Sigmoid colon (tissue), 7 donors: ENCODE results near the gene AHCY. TPM values are rescaled to one million over a fixed set of nuclear protein-coding genes. Genes with fewer than 3 reads are reported as not detected.
"Not testable (repeated sequence)": the region's sequence is repeated elsewhere in the genome, so short reads cannot be mapped to it uniquely, and the experiment has no call there.

ENCODE experiments used
- DNase-seq: peaks from one replicate; pipeline ENCODE4 v3.0.0-alpha.2; 2019
- H3K27ac ChIP-seq, 4 donors: fragments of 200-600 bp; sonication (generic); one replicate each; pipeline ENCODE4 v1.5.1; 2016 to 2019; ENCODE audit warnings: mild to moderate bottlenecking in 1 of 4
- H3K27me3 ChIP-seq, 3 donors: fragments of 200-600 bp; sonication (generic); one replicate each; pipeline ENCODE4 v1.5.1; 2019; ENCODE audit warnings: mild to moderate bottlenecking in 1 of 3
- H3K36me3 ChIP-seq, 4 donors: fragments of 200-600 bp; sonication (generic); one replicate each; pipeline ENCODE4 v1.5.1; 2016 to 2019
- H3K4me1 ChIP-seq, 4 donors: fragments of 200-600 bp; sonication (generic); one replicate each; pipeline ENCODE4 v1.5.1; 2017 to 2019
- H3K4me3 ChIP-seq, 4 donors: fragments of 200-600 bp; sonication (generic); one replicate each; pipeline ENCODE4 v1.5.1; 2017 to 2019; ENCODE audit warnings: mild to moderate bottlenecking in 2 of 4, moderate library complexity in 1 of 4
- H3K9me3 ChIP-seq, 4 donors: fragments of 200-600 bp in 3 of 4; sonication (generic) in 3 of 4; one replicate each; pipeline versions ENCODE4 v1.5.1 to v1.6.1; 2013 to 2019
- EP300 ChIP-seq, 4 donors: sonication (generic); formaldehyde crosslinking; IDR thresholded peaks; one replicate each; pipeline ENCODE4 v1.6.1; 2017; ENCODE audit warnings: antibody characterized with exemption in 4 of 4
- POLR2A ChIP-seq, 2 donors: fragments of 450-650 bp; IDR thresholded peaks; one replicate each; pipeline ENCODE4 v1.6.1; 2016; ENCODE audit warnings: antibody characterized with exemption in 2 of 2, mild to moderate bottlenecking in 2 of 2, moderate library complexity in 2 of 2
- POLR2AphosphoS5 ChIP-seq, 4 donors: sonication (generic); formaldehyde crosslinking; IDR thresholded peaks; one replicate each; pipeline ENCODE4 v1.6.1; 2017; ENCODE audit warnings: antibody characterized with exemption in 4 of 4
- WGBS, 2 donors: extraction: QIAGEN DNeasy Blood & Tissue Kit; methylation state at CpG; one replicate each; pipeline ENCODE4 v1.1.7; 2013; 5-methylcytosine and 5-hydroxymethylcytosine counted together
- intact Hi-C: fragments of 100-400 bp; cut with DNase I; formaldehyde crosslinking; loops from one replicate; pipeline ENCODE4 v1.15.1; 2023
- polyA plus RNA-seq, 3 donors: library from polyadenylated mRNA; stranded (reverse); fragments of 200-250 nt; gene quantifications; one replicate each; pipeline ENCODE4 v1.2.3, GENCODE V29; 2013
- total RNA-seq, 4 donors: library from RNA; depleted of rRNA; stranded (reverse); fragments of >200 nt; gene quantifications; one replicate each; pipeline ENCODE4 v1.1.0, GENCODE V29; 2016
- TF ChIP-seq, protein P1 (sequence below), 4 experiments: fragments of 450-650 bp in 3 of 4; fragments of 200-600 bp in 1 of 4; IDR thresholded peaks; one replicate each; pipeline ENCODE4 v1.5.1; 2016 to 2019; ENCODE audit warnings: antibody characterized with exemption in 4 of 4, mild to moderate bottlenecking in 3 of 4, moderate library complexity in 2 of 4
- donor health status: healthy with polysubstance abuse.
- donor health status: Bipolar disorder and iron deficiency.
- donor health status: healthy.

The AHCY gene
- total and polyA plus RNA-seq, 7 donors: 74.5 to 106 (median 79.6) TPM

DNA sequence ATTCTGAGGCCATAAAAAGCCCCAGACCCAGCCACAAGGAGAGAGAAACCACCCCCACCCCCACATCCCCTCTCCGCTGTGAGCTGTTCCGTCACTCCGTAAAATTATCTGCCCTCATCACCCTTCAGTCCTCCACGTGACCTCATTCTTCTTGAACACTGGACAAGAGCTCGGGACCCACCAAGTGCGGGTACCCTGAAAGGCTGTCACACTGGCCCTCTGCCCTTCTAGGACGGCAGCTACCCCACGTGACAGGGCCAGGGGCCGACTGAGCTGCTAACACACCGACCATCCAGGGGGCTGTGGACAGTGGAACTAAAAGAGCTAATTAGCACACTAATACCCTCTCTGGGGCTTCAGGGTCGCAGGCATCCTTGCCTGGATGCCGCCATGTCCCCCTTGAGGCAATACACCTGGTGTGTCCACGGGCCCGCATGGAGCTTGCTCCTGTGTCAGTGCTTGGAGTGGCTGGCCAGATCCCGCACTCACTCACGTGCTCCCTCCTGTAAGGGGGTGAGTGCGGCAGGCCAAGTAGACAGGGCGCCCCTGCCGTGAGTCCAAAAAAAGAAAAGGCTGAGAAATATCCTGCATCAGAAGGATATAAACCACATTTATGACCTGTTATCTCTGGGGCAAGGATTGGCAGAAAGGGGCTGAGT, 29.2 kb upstream of the AHCY start:
- no peaks in the 10 kb centered on the region for H3K36me3 ChIP-seq
- no peak for DNase-seq
- intact Hi-C loops: no loop called here
- no peaks in the 10 kb centered on the region for H3K27me3 ChIP-seq
- no peaks in the 10 kb centered on the region for H3K9me3 ChIP-seq
- TF ChIP-seq POLR2AphosphoS5 (IDR thresholded peaks at IDR 0.05) (no peak), EP300 (IDR thresholded peaks at IDR 0.05) (no peak), POLR2A (IDR thresholded peaks at IDR 0.05) (no peak)
- TF ChIP-seq, protein P1, sequence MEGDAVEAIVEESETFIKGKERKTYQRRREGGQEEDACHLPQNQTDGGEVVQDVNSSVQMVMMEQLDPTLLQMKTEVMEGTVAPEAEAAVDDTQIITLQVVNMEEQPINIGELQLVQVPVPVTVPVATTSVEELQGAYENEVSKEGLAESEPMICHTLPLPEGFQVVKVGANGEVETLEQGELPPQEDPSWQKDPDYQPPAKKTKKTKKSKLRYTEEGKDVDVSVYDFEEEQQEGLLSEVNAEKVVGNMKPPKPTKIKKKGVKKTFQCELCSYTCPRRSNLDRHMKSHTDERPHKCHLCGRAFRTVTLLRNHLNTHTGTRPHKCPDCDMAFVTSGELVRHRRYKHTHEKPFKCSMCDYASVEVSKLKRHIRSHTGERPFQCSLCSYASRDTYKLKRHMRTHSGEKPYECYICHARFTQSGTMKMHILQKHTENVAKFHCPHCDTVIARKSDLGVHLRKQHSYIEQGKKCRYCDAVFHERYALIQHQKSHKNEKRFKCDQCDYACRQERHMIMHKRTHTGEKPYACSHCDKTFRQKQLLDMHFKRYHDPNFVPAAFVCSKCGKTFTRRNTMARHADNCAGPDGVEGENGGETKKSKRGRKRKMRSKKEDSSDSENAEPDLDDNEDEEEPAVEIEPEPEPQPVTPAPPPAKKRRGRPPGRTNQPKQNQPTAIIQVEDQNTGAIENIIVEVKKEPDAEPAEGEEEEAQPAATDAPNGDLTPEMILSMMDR (IDR thresholded peaks at IDR 0.05): no peak
- H3K4me1 ChIP-seq: no peaks in the 10 kb centered on the region
- H3K27ac ChIP-seq: no peak overlapping the region
- no peak overlapping the region for H3K4me3 ChIP-seq
- WGBS, 2 donors: 90 to 91% methylated on average over 19 of the region's 19 CpGs

DNA sequence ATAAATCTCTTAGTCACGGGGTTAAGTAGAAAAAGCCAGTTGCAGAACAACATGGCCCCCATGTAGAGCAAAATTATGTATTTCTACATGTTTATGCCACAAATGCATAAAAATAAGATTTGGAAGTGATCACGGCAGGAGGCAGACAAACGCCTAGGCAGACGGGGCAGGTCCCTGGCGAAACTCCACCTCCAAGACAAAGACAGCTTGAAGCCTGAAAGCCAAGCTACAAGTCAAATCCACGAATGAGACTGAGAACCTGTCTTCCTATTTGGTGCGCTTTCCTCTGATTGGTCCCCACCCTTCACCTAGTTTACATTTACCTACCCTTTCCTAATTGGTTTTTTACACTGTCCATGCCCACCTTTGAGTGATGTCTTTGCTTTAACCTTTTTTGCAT, 28.7 kb upstream of the AHCY start:
- no peaks in the 10 kb centered on the region for H3K27me3 ChIP-seq
- no peak overlapping the region for H3K27ac ChIP-seq
- H3K9me3 ChIP-seq: no peaks in the 10 kb centered on the region
- WGBS, 2 donors: 90 to 92% methylated on average over 7 of the region's 7 CpGs
- intact Hi-C loops: no loop called here
- H3K36me3 ChIP-seq: no peaks in the 10 kb centered on the region
- DNase-seq: no peak
- no peaks in the 10 kb centered on the region for H3K4me1 ChIP-seq
- no peak for TF ChIP-seq POLR2AphosphoS5 (IDR thresholded peaks at IDR 0.05)
- TF ChIP-seq POLR2A (IDR thresholded peaks at IDR 0.05): no peak
- TF ChIP-seq, protein P1 (IDR thresholded peaks at IDR 0.05): no peak
- TF ChIP-seq EP300 (IDR thresholded peaks at IDR 0.05): no peak
- H3K4me3 ChIP-seq: no peak overlapping the region

DNA sequence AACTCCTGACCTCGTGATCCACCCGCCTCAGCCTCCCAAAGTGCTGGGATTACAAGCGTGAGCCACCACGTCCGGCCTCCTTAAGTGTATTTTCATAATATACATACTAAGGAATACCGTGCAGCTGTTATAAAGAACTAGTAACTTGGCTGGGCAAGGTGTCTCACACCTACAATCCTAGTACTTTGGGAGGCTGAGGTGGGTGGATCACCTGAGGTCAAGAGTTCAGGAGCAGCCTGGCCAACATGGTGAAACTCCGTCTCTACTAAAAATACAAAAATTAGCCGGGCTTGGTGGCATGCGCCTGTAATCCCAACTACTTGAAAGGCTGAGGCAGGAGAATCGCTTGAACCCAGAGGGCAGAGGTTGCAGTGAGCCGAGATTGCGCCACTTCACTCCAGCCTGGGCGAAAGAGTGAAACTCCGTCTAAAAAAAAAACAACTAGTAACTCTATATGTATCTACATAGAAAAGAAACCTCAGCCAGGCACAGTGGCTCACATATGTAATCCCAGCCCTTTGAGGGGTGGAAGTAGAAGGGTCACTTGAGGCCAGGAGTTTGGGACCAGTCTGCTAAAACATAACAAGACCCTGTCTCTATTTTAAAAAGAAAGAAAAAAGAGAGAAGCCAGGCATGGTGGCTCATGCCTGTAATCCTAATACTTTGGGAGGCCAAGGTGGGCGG, 27.8 kb upstream of the AHCY start:
- H3K4me1 ChIP-seq, H3K4me3 ChIP-seq, DNase-seq, H3K9me3 ChIP-seq, H3K27ac ChIP-seq, H3K27me3 ChIP-seq, intact Hi-C loops, H3K36me3 ChIP-seq: not testable (repeated sequence)
- 95 to 96% methylated on average over 15 of the region's 15 CpGs for WGBS, 2 donors

DNA sequence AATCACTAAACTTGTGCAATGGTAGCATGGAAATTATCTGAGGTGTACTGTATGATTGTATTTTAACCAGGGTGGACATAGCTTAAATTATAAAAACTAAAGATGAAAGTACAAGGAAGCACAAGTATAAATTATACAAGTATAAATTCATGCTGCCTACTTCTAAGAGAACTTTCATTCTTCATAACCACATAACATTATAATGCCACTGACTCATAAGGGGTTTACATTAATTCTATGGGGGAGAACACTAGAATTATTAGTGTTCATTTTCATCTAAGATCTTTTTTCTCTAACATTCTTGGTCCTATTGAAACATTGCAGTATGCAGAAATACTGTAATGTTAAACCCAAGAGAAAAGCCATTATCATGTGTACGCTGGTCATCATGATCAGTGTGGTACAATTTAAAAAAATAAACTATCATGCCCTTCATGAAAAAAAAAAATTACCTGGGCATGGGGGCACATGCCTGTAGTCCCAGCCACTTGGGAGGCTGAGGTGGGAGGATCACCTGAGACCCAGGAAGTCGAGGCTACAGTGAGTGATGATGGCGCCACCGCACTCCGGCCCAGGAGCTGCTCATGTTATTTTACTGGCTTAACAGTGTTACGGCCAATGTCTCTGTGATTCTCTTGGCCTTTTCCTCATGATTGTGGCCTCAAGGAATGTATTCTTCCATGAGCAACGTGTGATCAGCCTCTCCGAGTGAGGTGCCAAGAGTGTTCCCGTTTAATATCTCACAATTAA, 25.9 kb upstream of the AHCY start:
- no peaks in the 10 kb centered on the region for H3K4me1 ChIP-seq
- H3K9me3 ChIP-seq: no peaks in the 10 kb centered on the region
- H3K27me3 ChIP-seq: no peaks in the 10 kb centered on the region
- intact Hi-C loops: no loop called here
- no peak overlapping the region for H3K27ac ChIP-seq
- TF ChIP-seq POLR2AphosphoS5 (IDR thresholded peaks at IDR 0.05) (no peak), EP300 (IDR thresholded peaks at IDR 0.05) (no peak), POLR2A (IDR thresholded peaks at IDR 0.05) (no peak)
- TF ChIP-seq, protein P1 (IDR thresholded peaks at IDR 0.05): no peak
- no peak for DNase-seq
- H3K4me3 ChIP-seq: no peak overlapping the region
- H3K36me3 ChIP-seq: no peaks in the 10 kb centered on the region
- WGBS, 2 donors: 91 to 93% methylated on average over 9 of the region's 9 CpGs

DNA sequence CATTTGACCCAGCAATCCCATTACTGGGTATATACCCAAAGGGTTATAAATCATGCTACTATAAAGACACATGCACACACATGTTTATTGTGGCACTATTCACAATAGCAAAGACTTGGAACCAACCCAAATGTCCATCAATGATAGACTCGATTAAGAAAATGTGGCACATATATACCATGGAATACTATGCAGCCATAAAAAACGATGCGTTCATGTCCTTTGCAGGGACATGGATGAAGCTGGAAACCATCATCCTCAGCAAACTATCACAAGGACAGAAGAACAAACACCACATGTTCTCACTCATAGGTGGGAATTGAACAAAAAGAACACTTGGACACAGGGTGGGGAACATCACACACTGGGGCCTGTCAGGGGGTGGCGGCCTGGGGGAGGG, 25.1 kb upstream of the AHCY start:
- H3K9me3 ChIP-seq, DNase-seq, H3K27me3 ChIP-seq, H3K36me3 ChIP-seq, H3K27ac ChIP-seq, intact Hi-C loops, H3K4me1 ChIP-seq, H3K4me3 ChIP-seq: not testable (repeated sequence)
- 94 to 96% methylated on average over 4 of the region's 4 CpGs for WGBS, 2 donors
